Lung (tissue), 12 donors: ENCODE results near the gene LARP4B. TPM values are rescaled to one million over a fixed set of nuclear protein-coding genes. Genes with fewer than 3 reads are reported as not detected.

ENCODE experiments used
- ATAC-seq: fragments of 200-7000 bp; cut with Tn5 transposase; one replicate; pipeline ENCODE4 v1.9.1; 2020; ENCODE audit warnings: moderate number of reproducible peaks; ENCODE audit not compliant: insufficient read depth, low FRiP score
- DNase-seq, 3 donors: peaks; one replicate each; pipeline ENCODE4 v3.0.0-alpha.2; 2013 to 2017
- H3K27ac ChIP-seq, 2 donors: one replicate each; pipeline ENCODE4 v1.5.1; 2013; ENCODE audit warnings: mild to moderate bottlenecking in 2 of 2, moderate library complexity in 2 of 2, control low read depth in 1 of 2, inconsistent platforms in 1 of 2, low read depth in 1 of 2, low read length in 1 of 2
- H3K27me3 ChIP-seq, 3 donors: one replicate each; pipeline ENCODE4 v1.5.1; 2013; ENCODE audit warnings: low read length in 2 of 3; ENCODE audit not compliant: control insufficient read depth in 3 of 3, insufficient read depth in 3 of 3
- H3K36me3 ChIP-seq, 4 donors: one replicate each; pipeline ENCODE4 v1.5.1; 2013; ENCODE audit warnings: low read length in 4 of 4, mild to moderate bottlenecking in 1 of 4, moderate library complexity in 1 of 4; ENCODE audit not compliant: control insufficient read depth in 4 of 4, insufficient read depth in 4 of 4
- H3K4me1 ChIP-seq, 5 donors: one replicate each; pipeline ENCODE4 v1.5.1; 2013; ENCODE audit warnings: low read length in 5 of 5, mild to moderate bottlenecking in 2 of 5, moderate library complexity in 1 of 5; ENCODE audit not compliant: control insufficient read depth in 5 of 5, insufficient read depth in 5 of 5
- H3K4me3 ChIP-seq: one replicate; pipeline ENCODE4 v1.5.1; 2013; ENCODE audit warnings: mild to moderate bottlenecking, control low read depth, moderate library complexity
- H3K9ac ChIP-seq, 2 donors: one replicate each; pipeline ENCODE4 v1.5.1; 2013; ENCODE audit warnings: low read length in 2 of 2, control low read depth in 1 of 2; ENCODE audit not compliant: insufficient read depth in 1 of 2
- H3K9me3 ChIP-seq, 4 donors: one replicate each; pipeline ENCODE4 v1.5.1; 2013; ENCODE audit warnings: low read length in 3 of 4, mild to moderate bottlenecking in 1 of 4, moderate library complexity in 1 of 4; ENCODE audit not compliant: control insufficient read depth in 4 of 4, insufficient read depth in 3 of 4
- CTCF ChIP-seq: IDR thresholded peaks from 2 replicates; pipeline ENCODE4 v1.5.1; 2012; ENCODE audit warnings: mild to moderate bottlenecking; ENCODE audit errors: control extremely low read depth, extremely low read depth
- WGBS, 2 donors: extraction: QIAGEN DNeasy Blood & Tissue Kit; methylation state at CpG; one replicate each; pipeline ENCODE4 v1.1.7; 2013; 5-methylcytosine and 5-hydroxymethylcytosine counted together
- polyA plus RNA-seq, 2 donors: library from polyadenylated mRNA; stranded (reverse); fragments of 200-250 nt; gene quantifications; one replicate each; pipeline ENCODE4 v1.2.1, GENCODE V29; 2013
- total RNA-seq, 2 donors: library from RNA; depleted of rRNA in 1 of 2; stranded (reverse); fragments of >200 nt in 1 of 2; gene quantifications; one replicate each; pipeline ENCODE4 v1.2.1, GENCODE V29; 2014 to 2021
- donor health status: control.
- donor health status: control.
- donor health status: Bipolar disorder and iron deficiency.
- donor health status: healthy.
- donor health status: DM: yes; HTN: yes; CAD: no.

The LARP4B gene
- total and polyA plus RNA-seq, 4 donors, result 24.7 to 133 (median 66.9) TPM

GRCh38 chr10:792083-792791, 139.3 kb downstream of the LARP4B start:
- H3K27me3 ChIP-seq, result no peaks in the 10 kb centered on the region
- TF ChIP-seq CTCF, result no peak
- no peak overlapping the region for H3K27ac ChIP-seq
- DNase-seq, result no peak
- no peak overlapping the region for H3K4me3 ChIP-seq
- peaks cover 0 to 16% (median 0%) of the 10 kb centered on the region in 5 donors for H3K4me1 ChIP-seq
- 88 to 90% methylated on average over 16 of the region's 16 CpGs for WGBS, 2 donors
- ATAC-seq, result no peak
- H3K9ac ChIP-seq, result no peak overlapping the region
- H3K9me3 ChIP-seq, result peaks cover 0 to 6% (median 2%) of the 10 kb centered on the region in 4 donors
- no peaks in the 10 kb centered on the region for H3K36me3 ChIP-seq

- Histone ChIP-seq H3K27ac (no peak overlapping the region), H3K36me3 (no peaks in the 10 kb centered on the region), H3K9ac (no peak overlapping the region), H3K4me3 (no peak overlapping the region), H3K9me3 (peaks cover 0 to 2% (median 0%) of the 10 kb centered on the region in 4 donors), H3K4me1 (peaks cover 0 to 16% (median 0%) of the 10 kb centered on the region in 5 donors), H3K27me3 (no peaks in the 10 kb centered on the region)
- no peak for TF ChIP-seq CTCF
- no peak for ATAC-seq
- WGBS, 2 donors, result 98% methylated on average over 7 of the region's 7 CpGs
- no peak for DNase-seq
Measured at GRCh38 chr10:791639-792038, 139.9 kb downstream of the LARP4B start.

DNA sequence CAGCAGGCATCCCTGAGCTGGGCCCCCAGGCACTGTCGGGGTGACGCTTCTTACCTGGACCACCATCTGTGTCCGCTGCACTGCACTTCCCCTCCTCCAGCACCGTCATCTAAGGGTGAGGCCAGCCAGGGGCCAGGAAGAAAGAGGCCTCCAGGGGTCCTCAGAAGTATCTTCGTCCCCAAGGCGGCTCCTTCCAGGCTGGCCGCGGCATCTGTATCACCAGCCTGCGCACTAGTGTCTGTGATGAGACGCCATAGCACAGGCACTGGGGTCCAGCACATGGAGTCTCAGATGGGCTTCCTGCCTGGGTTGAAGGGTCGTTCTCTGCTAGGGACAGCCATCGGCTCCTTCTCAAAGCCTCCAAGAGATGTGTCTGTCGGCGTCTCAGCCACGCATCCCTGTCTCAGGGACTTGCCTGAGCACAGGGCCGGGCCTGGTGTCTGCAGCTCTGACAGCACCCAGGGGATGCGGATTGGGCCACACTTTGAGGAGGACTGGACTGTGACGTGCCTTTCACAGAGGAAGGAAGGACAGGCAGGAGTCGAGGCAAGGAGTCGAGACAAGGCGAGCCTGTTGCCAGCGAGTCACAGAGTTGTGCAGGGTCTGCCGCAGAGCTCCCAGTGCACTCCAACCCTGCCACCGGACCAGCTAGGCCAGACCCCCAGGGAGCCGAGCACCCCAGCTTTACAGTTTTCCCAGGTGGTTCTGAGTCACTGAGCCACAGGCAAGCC, 140.5 kb downstream of the LARP4B start:
- Histone ChIP-seq H3K27ac (no peak overlapping the region), H3K9ac (no peak overlapping the region), H3K4me3 (no peak overlapping the region), H3K9me3 (peaks cover 0 to 2% (median 0%) of the 10 kb centered on the region in 4 donors), H3K27me3 (no peaks in the 10 kb centered on the region), H3K4me1 (peaks cover 0 to 16% (median 0%) of the 10 kb centered on the region in 5 donors), H3K36me3 (no peaks in the 10 kb centered on the region)
- TF ChIP-seq CTCF, result no peak
- ATAC-seq (no peak), DNase-seq (no peak)
- WGBS, 2 donors, result 87 to 91% methylated on average over 25 of the region's 25 CpGs
